IMR-90 (cell line): ENCODE results near the gene RPA3. TPM values are rescaled to one million over a fixed set of nuclear protein-coding genes. Genes with fewer than 3 reads are reported as not detected.

ENCODE experiments used
- ATAC-seq: fragments of 200-7000 bp; cut with Tn5 transposase; 2 replicates; pipeline ENCODE4 v1.9.1; 2020; ENCODE audit warnings: low read depth, mild to moderate bottlenecking, moderate library complexity
- BruUV-seq: library from RNA; stranded (reverse); fragments of 400-500 nt; replicated peaks from 2 replicates; lab custom pipeline; 2021; lab: Mats Ljungman, UMichigan
- CTCF ChIA-PET: fragments of 300-600 bp; formaldehyde crosslinking; extraction: SDS; loops from one replicate; lab custom pipeline; 2021; ENCODE audit warnings: antibody characterized with exemption; lab: Yijun Ruan, JAX
- POLR2A ChIA-PET: fragments of 300-600 bp; sonication (Branson Sonifier 250); formaldehyde crosslinking; loops from one replicate; lab custom pipeline; 2022; ENCODE audit warnings: antibody characterized with exemption; ENCODE audit not compliant: unreplicated experiment; lab: Charles Lee
- DNase-seq: peaks from one replicate; pipeline ENCODE4 v3.0.0; 2013
- H2AFZ ChIP-seq: replicated peaks from 2 replicates; pipeline ENCODE3; 2013; ENCODE audit warnings: low read length, mild to moderate bottlenecking; ENCODE audit not compliant: poor library complexity
- H2AK5ac ChIP-seq: 2 replicates; pipeline ENCODE4 v1.6.1; 2013; ENCODE audit warnings: low read depth, low read length, inconsistent platforms
- H2AK9ac ChIP-seq: replicated peaks from 2 replicates; pipeline ENCODE3; 2013; ENCODE audit warnings: mild to moderate bottlenecking, low read depth, low read length, moderate library complexity; ENCODE audit not compliant: poor library complexity
- H2BK120ac ChIP-seq: 2 replicates; pipeline ENCODE4 v1.6.1; 2013; ENCODE audit warnings: low read depth, low read length, inconsistent platforms
- H2BK15ac ChIP-seq: 3 replicates; pipeline ENCODE4 v1.6.1; 2013; ENCODE audit warnings: low read depth, low read length, inconsistent platforms
- H2BK20ac ChIP-seq: 2 replicates; pipeline ENCODE4 v1.6.1; 2013; ENCODE audit warnings: low read depth, mild to moderate bottlenecking, inconsistent platforms, low read length, moderate library complexity
- H2BK5ac ChIP-seq: 2 replicates; pipeline ENCODE4 v1.6.1; 2013; ENCODE audit warnings: mild to moderate bottlenecking, low read depth, low read length, inconsistent platforms; ENCODE audit not compliant: poor library complexity, severe bottlenecking
- H3K14ac ChIP-seq: replicated peaks from 2 replicates; pipeline ENCODE4 v1.6.1; 2013; ENCODE audit warnings: low read depth, low read length, inconsistent platforms
- H3K18ac ChIP-seq: 2 replicates; pipeline ENCODE4 v1.6.1; 2013; ENCODE audit warnings: low read depth, low read length, control low read depth
- H3K23ac ChIP-seq: 2 replicates; pipeline ENCODE4 v1.6.1; 2013; ENCODE audit warnings: low read depth, low read length, inconsistent platforms
- H3K27ac ChIP-seq: 2 replicates; pipeline ENCODE4 v1.5.1; 2013; ENCODE audit warnings: mild to moderate bottlenecking, control low read depth, low read length; ENCODE audit not compliant: insufficient read depth
- H3K27me3 ChIP-seq: 2 replicates; pipeline ENCODE4 v1.6.1; 2013; ENCODE audit warnings: low read length; ENCODE audit not compliant: control insufficient read depth, insufficient read depth
- H3K36me3 ChIP-seq: 2 replicates; pipeline ENCODE4 v1.6.1; 2013; ENCODE audit warnings: low read length, mixed read lengths; ENCODE audit not compliant: control insufficient read depth, insufficient read depth
- H3K4ac ChIP-seq: 2 replicates; pipeline ENCODE4 v1.6.1; 2013; ENCODE audit warnings: low read depth, low read length, inconsistent platforms
- H3K4me1 ChIP-seq: 2 replicates; pipeline ENCODE4 v1.6.1; 2013; ENCODE audit warnings: low read length, mixed read lengths; ENCODE audit not compliant: control insufficient read depth, insufficient read depth
- H3K4me2 ChIP-seq: 2 replicates; pipeline ENCODE4 v1.6.1; 2013; ENCODE audit warnings: low read depth, mild to moderate bottlenecking, control low read depth, low read length, moderate library complexity
- H3K4me3 ChIP-seq: 2 replicates; pipeline ENCODE4 v1.5.1; 2013; ENCODE audit warnings: low read depth, mild to moderate bottlenecking, control low read depth, low read length, moderate library complexity; ENCODE audit not compliant: insufficient read depth
- H3K56ac ChIP-seq: 2 replicates; pipeline ENCODE4 v1.6.1; 2013; ENCODE audit warnings: low read length, inconsistent platforms; ENCODE audit not compliant: insufficient read depth; ENCODE audit errors: extremely low read depth
- H3K79me1 ChIP-seq, 2 experiments: 2 replicates each; pipeline ENCODE4 v1.6.1; 2013; ENCODE audit warnings: low read length in 2 of 2, inconsistent platforms in 1 of 2, low read depth in 1 of 2
- H3K9ac ChIP-seq: 2 replicates; pipeline ENCODE4 v1.6.1; 2013; ENCODE audit warnings: low read depth, low read length, control low read depth
- H3K9me1 ChIP-seq: 2 replicates; pipeline ENCODE4 v1.6.1; 2013; ENCODE audit warnings: low read length, inconsistent platforms; ENCODE audit not compliant: insufficient read depth
- H3K9me3 ChIP-seq: 2 replicates; pipeline ENCODE4 v1.6.1; 2013; ENCODE audit warnings: low read length; ENCODE audit not compliant: control insufficient read depth, insufficient read depth
- H4K20me1 ChIP-seq: 2 replicates; pipeline ENCODE4 v1.6.1; 2013; ENCODE audit warnings: low read length, inconsistent platforms; ENCODE audit not compliant: insufficient read depth
- H4K5ac ChIP-seq: 2 replicates; pipeline ENCODE4 v1.6.1; 2013; ENCODE audit warnings: mild to moderate bottlenecking, low read depth, low read length, control low read depth
- H4K8ac ChIP-seq, 2 experiments: 2 replicates each; pipeline ENCODE4 v1.6.1; 2013; ENCODE audit warnings: low read depth in 2 of 2, low read length in 2 of 2, control low read depth in 1 of 2, inconsistent platforms in 1 of 2
- H4K91ac ChIP-seq: 2 replicates; pipeline ENCODE4 v1.6.1; 2013; ENCODE audit warnings: low read depth, low read length, inconsistent platforms; ENCODE audit not compliant: insufficient read depth
- FOS ChIP-seq: fragments of 150-350 bp; IDR thresholded peaks from 2 replicates; pipeline ENCODE4 v1.6.1; 2016; ENCODE audit warnings: low read depth, low read length
- NFE2L2 ChIP-seq: fragments of 150-350 bp; IDR thresholded peaks from 2 replicates; pipeline ENCODE4 v1.6.1; 2016; ENCODE audit warnings: low read depth, mild to moderate bottlenecking, low read length
- RAD21 ChIP-seq: IDR thresholded peaks from 2 replicates; pipeline ENCODE4 v1.6.1; 2012; ENCODE audit warnings: low read length, improper control_type of control experiment
- WGBS, 2 experiments: methylation state at CpG; one replicate each; pipeline versions ENCODE4 v1.1.5 to v1.1.7; 2013; ENCODE audit warnings: missing lambda C conversion rate in 2 of 2; ENCODE audit not compliant: insufficient read length in 1 of 2; ENCODE audit errors: extremely low coverage in 2 of 2; 5-methylcytosine and 5-hydroxymethylcytosine counted together
- dilution Hi-C: fragments of 300-500 bp; cut with HindIII; formaldehyde crosslinking; loops from one replicate; pipeline ENCODE4 v1.14.3; 2018; ENCODE audit warnings: low sequenced_read_pairs; ENCODE audit not compliant: unreplicated experiment
- in situ Hi-C: fragments of 300-500 bp; cut with MboI; formaldehyde crosslinking; loops from 3 replicates; pipeline ENCODE4 v1.14.3; 2019; ENCODE audit warnings: low sequenced_read_pairs, inconsistent platforms, mixed read lengths
- intact Hi-C: fragments of 100-400 bp; cut with micrococcal nuclease; formaldehyde crosslinking; loops from 2 replicates; pipeline ENCODE4 v1.10.0; 2022
- polyA plus RNA-seq, 3 experiments: library from polyadenylated mRNA; depleted of rRNA; stranded (reverse); fragments of >200 nt; gene quantifications; 2 replicates each; pipeline ENCODE4 v1.2.3, GENCODE V29; 2012; ENCODE audit warnings: low replicate concordance in 1 of 3
- total RNA-seq: library from RNA; depleted of rRNA; stranded (reverse); fragments of >200 nt; gene quantifications from 2 replicates; pipeline ENCODE4 v1.2.3, GENCODE V29; 2012

RPA3 gene
- total and polyA plus RNA-seq, 2 of the 4 experiments (the other 2 are of a cell fraction), result 12.7 to 21.1 TPM

DNA sequence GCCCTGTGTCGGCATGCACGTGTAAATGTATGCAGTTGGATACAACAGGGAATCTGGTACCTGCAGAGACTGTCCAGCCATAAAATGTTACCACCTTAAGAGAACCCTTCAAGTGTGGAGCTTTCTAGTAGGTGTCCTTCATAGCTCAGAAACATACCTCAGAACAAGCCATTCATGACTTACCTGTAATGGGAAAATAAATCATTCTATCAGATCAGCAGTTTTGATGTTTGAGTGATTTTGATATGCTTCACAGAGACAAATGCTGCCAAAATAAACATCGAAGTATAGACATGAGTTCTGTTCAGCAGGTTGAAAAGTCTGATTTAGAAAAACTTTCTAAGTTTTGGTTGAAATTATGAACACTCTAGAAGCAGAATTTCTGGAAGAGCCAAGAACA is 111.4 kb downstream of the RPA3 start:
- H2BK5ac ChIP-seq, result no peak overlapping the region
- no peak for DNase-seq
- H2AFZ ChIP-seq, result no peak overlapping the region
- H4K8ac ChIP-seq, result no peak overlapping the region
- no peaks in the 10 kb centered on the region for H4K20me1 ChIP-seq
- no peaks in the 10 kb centered on the region for H3K9me1 ChIP-seq
- H3K4me2 ChIP-seq, result no peak overlapping the region
- no peak overlapping the region for H4K5ac ChIP-seq
- no peak overlapping the region for H4K91ac ChIP-seq
- H3K27ac ChIP-seq, result no peak overlapping the region
- H3K79me1 ChIP-seq, result no peaks in the 10 kb centered on the region
- H2BK20ac ChIP-seq, result no peak overlapping the region
- no peak overlapping the region for H3K4me3 ChIP-seq
- no TSS peak for BruUV-seq
- ChIA-PET POLR2A (no interaction called here), CTCF (no interaction called here)
- intact Hi-C loops (no loop called here), in situ Hi-C loops (no loop called here), dilution Hi-C loops (no loop called here)
- no peak overlapping the region for H3K9ac ChIP-seq
- no peaks in the 10 kb centered on the region for H3K9me3 ChIP-seq
- no peak overlapping the region for H3K14ac ChIP-seq
- ATAC-seq, result no peak
- no CpG with 5 or more reads among the region's 3 CpGs for WGBS, 2 experiments
- no peaks in the 10 kb centered on the region for H3K27me3 ChIP-seq
- H3K23ac ChIP-seq, result no peak overlapping the region
- peaks cover 2% of the 10 kb centered on the region; the same call in 1 of the 2 replicates for H3K36me3 ChIP-seq
- H3K4me1 ChIP-seq, result no peaks in the 10 kb centered on the region
- no peak overlapping the region for H3K56ac ChIP-seq
- no peak overlapping the region for H2BK15ac ChIP-seq
- no peak overlapping the region for H3K4ac ChIP-seq
- no peak overlapping the region for H3K18ac ChIP-seq
- no peak overlapping the region for H2AK9ac ChIP-seq
- H2BK120ac ChIP-seq, result no peak overlapping the region
- TF ChIP-seq FOS (no peak), RAD21 (no peak), NFE2L2 (no peak)
- no peak overlapping the region for H2AK5ac ChIP-seq
